ENCODE measurements around the gene TAB3.

Gene TAB3

DNA sequence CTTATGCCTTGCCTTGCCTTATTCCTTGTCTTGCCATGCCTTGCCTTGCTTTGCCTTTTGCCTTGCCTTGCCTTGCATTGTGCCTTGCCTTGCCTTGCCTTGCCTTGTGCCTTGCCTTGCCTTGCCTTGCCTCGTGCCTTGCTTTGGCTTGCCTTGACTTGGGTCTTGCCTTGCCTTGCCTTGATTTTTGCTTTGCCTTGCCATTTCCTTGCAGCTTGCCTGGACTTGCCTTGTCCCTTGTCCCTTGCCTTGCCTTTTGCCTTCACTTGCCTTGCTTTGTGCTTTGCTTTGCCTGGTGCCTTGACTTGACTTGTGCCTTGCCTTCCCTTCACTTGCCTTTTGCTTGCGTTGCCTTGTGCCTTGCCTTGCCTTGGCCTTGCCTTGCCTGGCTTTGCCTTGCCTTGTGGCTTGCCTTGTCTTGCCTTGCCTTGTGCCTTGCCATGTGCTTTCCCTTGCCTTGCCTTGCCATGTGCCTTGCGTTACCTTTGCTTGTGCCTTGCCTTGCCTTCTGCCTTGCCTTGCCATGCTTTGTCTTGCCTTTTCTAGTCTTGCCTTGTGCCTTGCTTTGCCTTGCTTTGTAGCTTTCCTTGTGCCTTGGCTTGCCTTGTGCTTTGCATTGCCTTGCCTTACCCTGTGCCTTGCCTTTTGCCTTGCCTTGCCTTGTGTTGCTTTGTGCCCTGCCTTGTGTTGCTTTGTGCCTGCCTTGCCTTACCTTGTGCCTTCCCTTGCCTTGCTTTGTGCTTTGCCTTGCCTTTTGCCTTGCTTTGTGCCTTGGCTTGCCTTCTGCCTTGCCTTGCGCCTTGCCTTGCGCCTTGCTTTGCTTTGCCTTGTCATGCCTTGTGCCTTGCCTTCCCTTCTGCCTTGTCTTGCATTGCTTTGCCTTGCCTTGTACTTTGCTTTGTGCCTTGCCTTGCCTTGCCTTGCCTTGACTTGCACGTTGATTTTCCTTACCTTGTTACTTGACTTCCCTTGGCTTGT lies 92.8 kb downstream of the TAB3 start:
- H3K4me3 ChIP-seq (ENCODE audit: low read depth, low read length): no peak overlapping the region
- no peak for DNase-seq (ENCODE audit: low read depth)
- TF ChIP-seq, protein P1, sequence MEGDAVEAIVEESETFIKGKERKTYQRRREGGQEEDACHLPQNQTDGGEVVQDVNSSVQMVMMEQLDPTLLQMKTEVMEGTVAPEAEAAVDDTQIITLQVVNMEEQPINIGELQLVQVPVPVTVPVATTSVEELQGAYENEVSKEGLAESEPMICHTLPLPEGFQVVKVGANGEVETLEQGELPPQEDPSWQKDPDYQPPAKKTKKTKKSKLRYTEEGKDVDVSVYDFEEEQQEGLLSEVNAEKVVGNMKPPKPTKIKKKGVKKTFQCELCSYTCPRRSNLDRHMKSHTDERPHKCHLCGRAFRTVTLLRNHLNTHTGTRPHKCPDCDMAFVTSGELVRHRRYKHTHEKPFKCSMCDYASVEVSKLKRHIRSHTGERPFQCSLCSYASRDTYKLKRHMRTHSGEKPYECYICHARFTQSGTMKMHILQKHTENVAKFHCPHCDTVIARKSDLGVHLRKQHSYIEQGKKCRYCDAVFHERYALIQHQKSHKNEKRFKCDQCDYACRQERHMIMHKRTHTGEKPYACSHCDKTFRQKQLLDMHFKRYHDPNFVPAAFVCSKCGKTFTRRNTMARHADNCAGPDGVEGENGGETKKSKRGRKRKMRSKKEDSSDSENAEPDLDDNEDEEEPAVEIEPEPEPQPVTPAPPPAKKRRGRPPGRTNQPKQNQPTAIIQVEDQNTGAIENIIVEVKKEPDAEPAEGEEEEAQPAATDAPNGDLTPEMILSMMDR (IDR thresholded peaks at IDR 0.05; ENCODE audit: insufficient read depth, low read depth, low read length, missing control alignments): no peak

DNA sequence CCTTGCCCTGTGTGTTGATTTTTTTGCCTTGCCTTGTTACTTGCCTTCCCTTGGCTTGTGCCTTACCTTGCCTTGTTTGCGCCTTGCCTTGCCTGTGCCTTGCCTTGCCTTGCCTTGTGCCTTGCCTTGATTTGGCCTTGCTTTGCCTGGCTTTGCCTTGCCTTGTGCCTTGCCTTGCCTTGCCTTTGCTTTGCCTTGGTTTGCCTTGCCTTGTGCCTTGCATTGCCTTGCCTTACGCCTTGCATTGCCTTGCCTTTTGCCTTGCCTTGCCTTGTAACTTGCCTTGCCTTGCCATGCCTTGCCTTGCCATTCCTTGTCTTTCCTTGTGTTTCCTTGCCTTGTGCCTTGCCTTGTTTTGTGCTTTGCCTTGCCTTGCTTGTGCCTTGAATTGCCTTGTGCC lies 94.6 kb downstream of the TAB3 start:
- TF ChIP-seq, protein P1 (IDR thresholded peaks at IDR 0.05; ENCODE audit: insufficient read depth, low read depth, low read length, missing control alignments): no peak
- H3K4me3 ChIP-seq (ENCODE audit: low read depth, low read length): no peak overlapping the region
- no peak for DNase-seq (ENCODE audit: low read depth)

DNA sequence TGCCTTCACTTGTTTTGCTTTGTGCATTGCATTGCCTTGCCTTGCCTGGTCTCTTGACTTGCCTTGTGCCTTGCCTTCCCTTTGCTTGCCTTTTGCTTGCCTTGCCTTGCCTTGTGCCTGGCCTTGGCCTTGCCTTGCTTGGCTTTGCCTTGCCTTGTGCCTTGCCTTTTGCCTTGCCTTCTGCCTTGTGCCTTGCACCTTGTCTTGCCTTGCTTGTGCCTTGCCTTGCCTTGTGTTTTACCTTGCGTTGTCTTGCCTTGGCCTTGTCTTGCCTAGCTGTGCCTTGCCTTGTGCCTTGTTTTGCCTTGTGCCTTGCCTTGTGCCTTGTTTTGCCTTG lies 95.3 kb downstream of the TAB3 start:
- TF ChIP-seq, protein P1 (IDR thresholded peaks at IDR 0.05; ENCODE audit: insufficient read depth, low read depth, low read length, missing control alignments): no peak
- no peak overlapping the region for H3K4me3 ChIP-seq (ENCODE audit: low read depth, low read length)
- no peak for DNase-seq (ENCODE audit: low read depth)

DNA sequence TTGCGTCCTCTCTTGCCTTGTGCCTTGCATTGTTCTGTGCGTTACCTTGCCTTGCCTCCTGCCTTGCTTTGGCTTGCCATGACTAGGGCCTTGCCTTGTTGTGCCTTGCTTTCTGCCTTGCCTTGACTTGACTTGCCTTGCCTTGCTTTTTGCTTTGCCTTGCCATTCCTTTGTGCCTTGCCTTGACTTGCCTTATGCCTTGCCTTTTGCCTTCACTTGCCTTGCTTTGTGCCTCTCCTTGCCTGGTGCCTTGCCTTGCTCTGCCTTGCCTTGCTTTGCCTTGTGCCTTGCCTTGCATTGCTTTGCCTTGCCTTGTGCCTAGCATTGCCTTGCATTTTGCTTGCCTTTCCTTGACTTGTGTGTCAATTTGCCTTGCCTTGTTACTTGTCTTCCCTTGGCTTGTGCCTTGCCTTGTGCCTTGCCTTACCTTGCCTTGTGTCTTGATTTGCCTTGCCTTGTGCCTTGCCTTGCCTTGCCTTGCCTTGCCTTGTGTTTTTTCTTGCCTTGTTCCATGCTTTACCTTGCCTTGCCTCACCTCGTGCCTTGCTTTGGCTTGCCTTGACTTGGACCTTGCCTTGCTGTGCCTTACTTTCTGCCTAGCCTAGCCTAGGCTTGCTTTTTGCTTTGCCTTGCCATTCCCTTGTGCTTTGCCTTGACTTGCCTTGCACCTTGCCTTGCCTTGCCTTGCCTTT lies 95.8 kb downstream of the TAB3 start:
- TF ChIP-seq, protein P1 (IDR thresholded peaks at IDR 0.05; ENCODE audit: insufficient read depth, low read depth, low read length, missing control alignments): no peak
- H3K4me3 ChIP-seq (ENCODE audit: low read depth, low read length): no peak overlapping the region
- DNase-seq (ENCODE audit: low read depth): no peak

DNA sequence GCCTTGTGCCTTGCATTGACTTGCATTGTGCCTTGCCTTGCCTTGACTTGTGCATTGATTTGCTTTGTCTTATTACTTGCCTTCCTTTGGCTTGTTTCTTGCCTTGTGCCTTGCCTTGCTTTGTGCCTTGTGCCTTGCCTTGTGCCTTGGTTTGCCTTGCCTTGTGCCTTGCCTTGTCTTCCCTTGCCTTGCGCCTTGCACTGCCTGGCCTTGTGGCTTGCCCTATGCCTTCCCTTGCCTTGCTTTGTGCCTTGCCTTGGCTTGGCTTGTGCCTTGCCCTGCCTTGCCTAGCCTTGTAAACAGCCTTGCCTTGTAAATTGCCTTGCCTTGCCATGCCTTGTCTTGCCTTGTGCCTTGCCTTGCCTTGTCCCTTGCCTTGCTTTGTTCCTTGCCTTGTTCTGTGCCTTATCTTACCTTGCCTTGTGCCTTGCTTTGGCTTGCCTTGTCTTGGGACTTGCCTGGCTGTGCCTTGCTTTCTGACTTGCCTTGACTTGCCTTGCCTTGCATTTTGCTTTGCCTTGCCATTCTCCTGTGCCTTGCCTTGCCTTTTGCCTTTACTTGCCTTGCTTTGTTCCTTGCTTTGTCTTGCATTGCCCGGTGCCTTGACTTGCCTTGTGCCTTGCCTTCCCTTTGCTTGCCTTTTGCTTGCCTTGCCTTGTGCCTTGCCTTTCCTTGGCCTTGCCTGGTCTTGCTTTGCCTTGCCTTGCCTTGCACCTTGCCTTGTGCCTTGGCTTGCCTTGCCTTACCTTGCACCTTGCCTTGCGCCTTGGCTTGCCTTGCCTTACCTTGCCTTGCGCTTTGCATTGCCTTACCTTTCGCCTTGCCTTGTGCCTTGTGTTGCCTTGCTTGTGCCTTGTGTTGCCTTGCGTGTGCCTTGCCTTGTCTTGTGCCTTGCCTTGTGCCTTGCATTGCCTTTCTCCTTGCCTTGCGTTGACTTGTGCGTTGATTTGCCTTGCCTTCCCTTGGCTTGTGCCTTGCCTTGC lies 97.5 kb downstream of the TAB3 start:
- no peak for DNase-seq (ENCODE audit: low read depth)
- H3K4me3 ChIP-seq (ENCODE audit: low read depth, low read length): no peak overlapping the region
- TF ChIP-seq, protein P1 (IDR thresholded peaks at IDR 0.05; ENCODE audit: insufficient read depth, low read depth, low read length, missing control alignments): no peak

DNA sequence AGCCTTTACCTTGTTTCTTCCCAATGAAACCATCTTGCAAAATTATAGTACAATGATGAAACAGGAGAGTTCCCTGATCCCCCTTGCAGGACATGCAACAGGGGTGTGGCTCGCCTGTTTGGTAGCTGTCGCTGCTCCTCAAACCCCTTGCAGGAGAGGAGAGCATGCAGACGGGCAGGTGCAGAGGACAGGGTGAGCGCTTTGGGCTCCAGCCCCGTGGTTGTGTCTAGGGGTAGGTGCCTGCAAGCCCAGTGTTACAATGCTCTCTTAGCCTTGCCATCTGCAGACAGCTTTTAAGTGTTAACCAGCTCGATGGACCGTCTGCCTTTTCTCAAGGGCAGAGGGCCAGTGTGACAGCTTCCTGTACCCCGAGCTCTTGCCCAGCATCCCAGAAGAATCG lies 102.0 kb downstream of the TAB3 start:
- TF ChIP-seq, protein P1 (IDR thresholded peaks at IDR 0.05; ENCODE audit: insufficient read depth, low read depth, low read length, missing control alignments): no peak
- no peak overlapping the region for H3K4me3 ChIP-seq (ENCODE audit: low read depth, low read length)
- no peak for DNase-seq (ENCODE audit: low read depth)
